HG03342 (cell line): ENCODE results near the gene EIF4A2.

Experiments used
- ATAC-seq: cut with Tn5 transposase; IDR thresholded peaks from one replicate; pipeline ENCODE4 v1.9.1; 2021; ENCODE audit warnings: mild to moderate bottlenecking, moderate library complexity; ENCODE audit not compliant: unreplicated experiment

Gene EIF4A2

GRCh38 chr3:186783058-186783730 is at the start of gene EIF4A2:
TSS of gene EIF4A2 (plus strand) at chr3:186783577. CDS start at chr3:186783611, 34 bp downstream.
- ATAC-seq = peak; percentile 56

- ATAC-seq = no peak
Measured at GRCh38 chr3:186742618-186743380, 40.6 kb upstream of the EIF4A2 start.

GRCh38 chr3:186743666-186744065 is 39.7 kb upstream of the EIF4A2 start:
- no peak for ATAC-seq

GRCh38 chr3:186746008-186746407 is 37.4 kb upstream of the EIF4A2 start:
- ATAC-seq = no peak

- ATAC-seq = no peak
Measured at GRCh38 chr3:186750316-186750715, 33.1 kb upstream of the EIF4A2 start.

- ATAC-seq = no peak
Measured at GRCh38 chr3:186751480-186751879, 31.9 kb upstream of the EIF4A2 start.

- no peak for ATAC-seq
Measured at GRCh38 chr3:186754006-186754405, 29.4 kb upstream of the EIF4A2 start.

GRCh38 chr3:186754871-186755270 is 28.5 kb upstream of the EIF4A2 start:
- ATAC-seq = no peak

- no peak for ATAC-seq
Measured at GRCh38 chr3:186757214-186757613, 26.2 kb upstream of the EIF4A2 start.

GRCh38 chr3:186757686-186758220 is 25.6 kb upstream of the EIF4A2 start:
- no peak for ATAC-seq

GRCh38 chr3:186759231-186759930 is 24.0 kb upstream of the EIF4A2 start:
- no peak for ATAC-seq

- ATAC-seq = no peak
Measured at GRCh38 chr3:186760141-186760833, 23.1 kb upstream of the EIF4A2 start.

- ATAC-seq = no peak
Measured at GRCh38 chr3:186760897-186761447, 22.4 kb upstream of the EIF4A2 start.

GRCh38 chr3:186772281-186772694 is 11.1 kb upstream of the EIF4A2 start:
- peak; percentile 21 for ATAC-seq

GRCh38 chr3:186772701-186773417 is 10.5 kb upstream of the EIF4A2 start:
- ATAC-seq = peak; percentile 84

- no peak for ATAC-seq
Measured at GRCh38 chr3:186775999-186776398, 7.4 kb upstream of the EIF4A2 start.

- ATAC-seq = no peak
Measured at GRCh38 chr3:186779204-186779603, 4.2 kb upstream of the EIF4A2 start.

- ATAC-seq = peak; percentile 34
Measured at GRCh38 chr3:186782542-186783057, 777 bp upstream of the EIF4A2 start.

- ATAC-seq = peak; percentile 69
Measured at GRCh38 chr3:186783731-186784515, 546 bp downstream of the EIF4A2 start.
